ENCODE results near the gene UST. TPM values are rescaled to one million over a fixed set of nuclear protein-coding genes. Genes with fewer than 3 reads are reported as not detected.

UST gene
- polyA plus RNA-seq, 1 donor from 2014 or later, result 7.5 TPM

DNA sequence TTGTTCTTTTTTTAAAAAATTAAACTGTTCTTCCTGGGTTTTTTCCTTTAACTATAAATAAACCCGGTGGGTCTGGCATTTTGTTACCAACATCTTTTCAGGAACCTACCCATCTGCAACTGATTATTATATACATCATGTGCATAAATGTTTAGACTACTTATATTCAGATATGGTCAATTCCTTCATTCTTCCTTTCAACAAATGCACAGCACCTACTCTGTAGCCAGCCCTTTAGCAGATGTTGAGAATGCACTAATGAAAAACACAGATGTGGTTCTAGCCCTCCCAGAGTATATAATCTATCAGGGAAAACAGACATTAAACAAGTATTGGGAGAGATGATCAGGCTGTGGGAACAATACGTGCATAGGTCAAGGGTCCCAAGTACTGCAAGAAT lies 237.1 kb downstream of the UST start:
- Histone ChIP-seq H3K4me2 (ENCODE audit: low read length) (no peak overlapping the region), H2AFZ (ENCODE audit: low read depth, low read length) (no peak overlapping the region), H3K27me3 (ENCODE audit: insufficient read depth, low read depth, low read length) (no peaks in the 10 kb centered on the region), H3K9ac (ENCODE audit: low read length) (no peak overlapping the region), H4K20me1 (ENCODE audit: insufficient read depth) (no peaks in the 10 kb centered on the region), H3K36me3 (ENCODE audit: insufficient read depth, low read length) (no peaks in the 10 kb centered on the region), H3K9me3 (ENCODE audit: low read length) (no peaks in the 10 kb centered on the region), H3F3A (ENCODE audit: insufficient read depth, low read length, poor library complexity, severe bottlenecking) (no peaks in the 10 kb centered on the region), H3K9me2 (ENCODE audit: insufficient read depth, low read length) (no peaks in the 10 kb centered on the region), H3K27ac (ENCODE audit: low read length) (no peak overlapping the region), H3K79me2 (replicated peaks; ENCODE audit: insufficient read depth, low read length) (no peaks in the 10 kb centered on the region), H3K4me3 (ENCODE audit: low read length) (no peak overlapping the region)
- TF ChIP-seq TAF1 (IDR thresholded peaks at IDR 0.05; ENCODE audit: low read depth) (no peak), EP300 (conservative IDR thresholded peaks at IDR 0.05; ENCODE audit: poor library complexity, severe bottlenecking) (no peak), EZH2 (IDR thresholded peaks at IDR 0.05; ENCODE audit: borderline replicate concordance, insufficient read depth, low read length, poor library complexity, severe bottlenecking) (no peak), RAD21 (conservative IDR thresholded peaks at IDR 0.05) (no peak), POLR2AphosphoS5 (IDR thresholded peaks at IDR 0.05) (no peak), MXI1 (conservative IDR thresholded peaks at IDR 0.05; ENCODE audit: poor library complexity, severe bottlenecking) (no peak), SMC3 (conservative IDR thresholded peaks at IDR 0.05; ENCODE audit: poor library complexity) (no peak)
- TF ChIP-seq, protein P1, sequence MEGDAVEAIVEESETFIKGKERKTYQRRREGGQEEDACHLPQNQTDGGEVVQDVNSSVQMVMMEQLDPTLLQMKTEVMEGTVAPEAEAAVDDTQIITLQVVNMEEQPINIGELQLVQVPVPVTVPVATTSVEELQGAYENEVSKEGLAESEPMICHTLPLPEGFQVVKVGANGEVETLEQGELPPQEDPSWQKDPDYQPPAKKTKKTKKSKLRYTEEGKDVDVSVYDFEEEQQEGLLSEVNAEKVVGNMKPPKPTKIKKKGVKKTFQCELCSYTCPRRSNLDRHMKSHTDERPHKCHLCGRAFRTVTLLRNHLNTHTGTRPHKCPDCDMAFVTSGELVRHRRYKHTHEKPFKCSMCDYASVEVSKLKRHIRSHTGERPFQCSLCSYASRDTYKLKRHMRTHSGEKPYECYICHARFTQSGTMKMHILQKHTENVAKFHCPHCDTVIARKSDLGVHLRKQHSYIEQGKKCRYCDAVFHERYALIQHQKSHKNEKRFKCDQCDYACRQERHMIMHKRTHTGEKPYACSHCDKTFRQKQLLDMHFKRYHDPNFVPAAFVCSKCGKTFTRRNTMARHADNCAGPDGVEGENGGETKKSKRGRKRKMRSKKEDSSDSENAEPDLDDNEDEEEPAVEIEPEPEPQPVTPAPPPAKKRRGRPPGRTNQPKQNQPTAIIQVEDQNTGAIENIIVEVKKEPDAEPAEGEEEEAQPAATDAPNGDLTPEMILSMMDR (IDR thresholded peaks at IDR 0.05; ENCODE audit: poor library complexity, severe bottlenecking), result no peak
- TF ChIP-seq, protein P2, sequence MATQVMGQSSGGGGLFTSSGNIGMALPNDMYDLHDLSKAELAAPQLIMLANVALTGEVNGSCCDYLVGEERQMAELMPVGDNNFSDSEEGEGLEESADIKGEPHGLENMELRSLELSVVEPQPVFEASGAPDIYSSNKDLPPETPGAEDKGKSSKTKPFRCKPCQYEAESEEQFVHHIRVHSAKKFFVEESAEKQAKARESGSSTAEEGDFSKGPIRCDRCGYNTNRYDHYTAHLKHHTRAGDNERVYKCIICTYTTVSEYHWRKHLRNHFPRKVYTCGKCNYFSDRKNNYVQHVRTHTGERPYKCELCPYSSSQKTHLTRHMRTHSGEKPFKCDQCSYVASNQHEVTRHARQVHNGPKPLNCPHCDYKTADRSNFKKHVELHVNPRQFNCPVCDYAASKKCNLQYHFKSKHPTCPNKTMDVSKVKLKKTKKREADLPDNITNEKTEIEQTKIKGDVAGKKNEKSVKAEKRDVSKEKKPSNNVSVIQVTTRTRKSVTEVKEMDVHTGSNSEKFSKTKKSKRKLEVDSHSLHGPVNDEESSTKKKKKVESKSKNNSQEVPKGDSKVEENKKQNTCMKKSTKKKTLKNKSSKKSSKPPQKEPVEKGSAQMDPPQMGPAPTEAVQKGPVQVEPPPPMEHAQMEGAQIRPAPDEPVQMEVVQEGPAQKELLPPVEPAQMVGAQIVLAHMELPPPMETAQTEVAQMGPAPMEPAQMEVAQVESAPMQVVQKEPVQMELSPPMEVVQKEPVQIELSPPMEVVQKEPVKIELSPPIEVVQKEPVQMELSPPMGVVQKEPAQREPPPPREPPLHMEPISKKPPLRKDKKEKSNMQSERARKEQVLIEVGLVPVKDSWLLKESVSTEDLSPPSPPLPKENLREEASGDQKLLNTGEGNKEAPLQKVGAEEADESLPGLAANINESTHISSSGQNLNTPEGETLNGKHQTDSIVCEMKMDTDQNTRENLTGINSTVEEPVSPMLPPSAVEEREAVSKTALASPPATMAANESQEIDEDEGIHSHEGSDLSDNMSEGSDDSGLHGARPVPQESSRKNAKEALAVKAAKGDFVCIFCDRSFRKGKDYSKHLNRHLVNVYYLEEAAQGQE (IDR thresholded peaks at IDR 0.05; ENCODE audit: borderline replicate concordance), result no peak

DNA sequence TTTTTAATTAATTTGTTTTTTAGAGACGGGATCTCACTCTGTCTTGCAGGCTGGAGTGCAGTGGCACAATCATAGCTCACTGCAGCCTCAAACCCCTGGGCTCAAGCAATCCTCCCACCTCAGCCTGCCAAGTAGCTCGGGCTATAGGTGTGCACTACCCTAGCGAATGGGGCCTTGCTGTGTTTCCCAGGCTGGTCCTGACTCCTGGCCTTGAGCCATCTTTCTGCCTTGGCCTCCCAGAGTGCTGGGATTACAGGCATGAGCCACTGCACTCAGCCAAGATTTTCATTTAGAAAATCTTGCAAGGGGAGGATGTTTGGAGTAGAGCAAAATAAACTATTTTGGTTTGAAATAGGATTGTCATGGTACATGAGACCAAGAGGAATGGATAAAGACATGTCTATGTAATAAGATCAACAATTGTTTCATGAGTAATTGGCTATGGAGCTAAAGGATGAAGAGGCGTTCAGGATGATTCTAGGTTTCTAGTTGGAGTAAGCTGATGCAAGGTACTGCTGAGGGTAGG lies 237.8 kb downstream of the UST start:
- no peak overlapping the region for H3K4me3 ChIP-seq (ENCODE audit: low read length)
- H4K20me1 ChIP-seq (ENCODE audit: insufficient read depth), result no peaks in the 10 kb centered on the region
- H3K9me2 ChIP-seq (ENCODE audit: insufficient read depth, low read length), result no peaks in the 10 kb centered on the region
- no peaks in the 10 kb centered on the region for H3F3A ChIP-seq (ENCODE audit: insufficient read depth, low read length, poor library complexity, severe bottlenecking)
- no peak overlapping the region for H2AFZ ChIP-seq (ENCODE audit: low read depth, low read length)
- no peaks in the 10 kb centered on the region for H3K9me3 ChIP-seq (ENCODE audit: low read length)
- H3K4me2 ChIP-seq (ENCODE audit: low read length), result no peak overlapping the region
- no peaks in the 10 kb centered on the region for H3K36me3 ChIP-seq (ENCODE audit: insufficient read depth, low read length)
- H3K9ac ChIP-seq (ENCODE audit: low read length), result no peak overlapping the region
- no peaks in the 10 kb centered on the region for H3K27me3 ChIP-seq (ENCODE audit: insufficient read depth, low read depth, low read length)
- TF ChIP-seq SMC3 (conservative IDR thresholded peaks at IDR 0.05; ENCODE audit: poor library complexity) (no peak), POLR2AphosphoS5 (IDR thresholded peaks at IDR 0.05) (no peak)
- TF ChIP-seq, protein P1 (IDR thresholded peaks at IDR 0.05; ENCODE audit: poor library complexity, severe bottlenecking), result no peak
- H3K79me2 ChIP-seq (replicated peaks; ENCODE audit: insufficient read depth, low read length), result no peaks in the 10 kb centered on the region
- no peak overlapping the region for H3K27ac ChIP-seq (ENCODE audit: low read length)
